Measurements from ENCODE around the gene TSHZ3. TPM values are rescaled to one million over a fixed set of nuclear protein-coding genes. Genes with fewer than 3 reads are reported as not detected.

TSHZ3 gene
- total RNA-seq, 1 experiment from 2014 or later = 0.05 TPM

- Histone ChIP-seq H3K27ac (ENCODE audit: low read depth, low read length) (no peak overlapping the region), H3K79me2 (ENCODE audit: insufficient read depth, low read length) (no peaks in the 10 kb centered on the region), H3K4me2 (ENCODE audit: low read length) (no peak overlapping the region), H3K9me2 (ENCODE audit: insufficient read depth) (no peaks in the 10 kb centered on the region), H3K4me3 (replicated peaks in 1 of 2; ENCODE audit: low read depth in 1 of 2, low read length in 2 of 2) (no peak overlapping the region), H3K9ac (ENCODE audit: low read length) (no peak overlapping the region), H3K27me3 (ENCODE audit: insufficient read depth, low read length) (no peaks in the 10 kb centered on the region), H3K4me1 (ENCODE audit: control insufficient read depth in 1 of 2, insufficient read depth in 2 of 2, low read length in 2 of 2) (no peaks in the 10 kb centered on the region), H3K36me3 (ENCODE audit: control insufficient read depth in 1 of 2, insufficient read depth in 2 of 2, low read length in 2 of 2) (no peaks in the 10 kb centered on the region), H4K20me1 (ENCODE audit: insufficient read depth) (no peaks in the 10 kb centered on the region), H2AFZ (ENCODE audit: low read depth, low read length, poor library complexity, severe bottlenecking) (no peak overlapping the region), H3K9me3 (ENCODE audit: control insufficient read depth in 1 of 2, insufficient read depth in 1 of 2, low read depth in 1 of 2, low read length in 2 of 2) (peaks cover 6 to 31% of the 10 kb centered on the region in 2 experiments; a peak in 2 of 4 replicates)
- CTCF ChIA-PET = no interaction called here
- intact Hi-C loops (cut with micrococcal nuclease) = no loop called here
- TF ChIP-seq CBX3 (IDR thresholded peaks at IDR 0.05; ENCODE audit: low read depth) (no peak), POLR2AphosphoS5 (IDR thresholded peaks at IDR 0.05; ENCODE audit: low read depth, low read length) (no peak), ZFX (IDR thresholded peaks at IDR 0.05) (no peak), ZBTB33 (IDR thresholded peaks at IDR 0.05; ENCODE audit: extremely low read depth, insufficient replicate concordance, low read length) (no peak), JUND (IDR thresholded peaks at IDR 0.05) (no peak), ATF3 (IDR thresholded peaks at IDR 0.05) (no peak), SIN3A (IDR thresholded peaks at IDR 0.05; ENCODE audit: low read depth) (no peak), YY1 (IDR thresholded peaks at IDR 0.05; ENCODE audit: extremely low read depth, insufficient replicate concordance, low read depth, low read length) (no peak), CEBPB (IDR thresholded peaks at IDR 0.05; ENCODE audit: low read depth) (no peak), REST (IDR thresholded peaks at IDR 0.05; ENCODE audit: low read depth) (no peak), ELF1 (IDR thresholded peaks at IDR 0.05; ENCODE audit: borderline replicate concordance, low read depth) (no peak), EZH2 (IDR thresholded peaks at IDR 0.05) (no peak), ZNF274 (IDR thresholded peaks at IDR 0.05; ENCODE audit: low read depth, low read length) (no peak), EZH2phosphoT487 (IDR thresholded peaks at IDR 0.05; ENCODE audit: borderline replicate concordance) (no peak), FOSL1 (IDR thresholded peaks at IDR 0.05; ENCODE audit: low read depth) (no peak)
- TF ChIP-seq, protein P1, sequence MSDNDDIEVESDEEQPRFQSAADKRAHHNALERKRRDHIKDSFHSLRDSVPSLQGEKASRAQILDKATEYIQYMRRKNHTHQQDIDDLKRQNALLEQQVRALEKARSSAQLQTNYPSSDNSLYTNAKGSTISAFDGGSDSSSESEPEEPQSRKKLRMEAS (IDR thresholded peaks at IDR 0.05) = no peak
- no peak for DNase-seq (ENCODE audit: low read depth, low spot score)
- BruUV-seq (replicated peaks) = no TSS peak
- POLR2A ChIA-PET = no interaction called here
- RAD21 ChIA-PET (ENCODE audit: low non-redundant PET in 1 of 2, low total read pairs in 2 of 2, uncharacterized antibody in 2 of 2, unreplicated experiment in 2 of 2) = no interaction called here
- ATAC-seq = no peak
Measured at GRCh38 chr19:31334849-31335624, 14.2 kb downstream of the TSHZ3 start.

Data from HCT116 (cell line).